NT2/D1 (cell line): ENCODE measurements around the gene ATP8B2.

Source experiments
- YY1 ChIP-seq: IDR thresholded peaks from 2 replicates; pipeline ENCODE4 v1.6.1; 2011; ENCODE audit not compliant: insufficient read length, insufficient read depth
- ZNF274 ChIP-seq: IDR thresholded peaks from 2 replicates; pipeline ENCODE4 v1.6.1; 2011; ENCODE audit warnings: mild to moderate bottlenecking, low read depth, low read length

GRCh38 chr1:154398141-154398540 lies 72.8 kb downstream of the ATP8B2 start:
- no peak for TF ChIP-seq YY1
- TF ChIP-seq ZNF274: no peak
